ENCODE data around the gene MZT1.

DNA sequence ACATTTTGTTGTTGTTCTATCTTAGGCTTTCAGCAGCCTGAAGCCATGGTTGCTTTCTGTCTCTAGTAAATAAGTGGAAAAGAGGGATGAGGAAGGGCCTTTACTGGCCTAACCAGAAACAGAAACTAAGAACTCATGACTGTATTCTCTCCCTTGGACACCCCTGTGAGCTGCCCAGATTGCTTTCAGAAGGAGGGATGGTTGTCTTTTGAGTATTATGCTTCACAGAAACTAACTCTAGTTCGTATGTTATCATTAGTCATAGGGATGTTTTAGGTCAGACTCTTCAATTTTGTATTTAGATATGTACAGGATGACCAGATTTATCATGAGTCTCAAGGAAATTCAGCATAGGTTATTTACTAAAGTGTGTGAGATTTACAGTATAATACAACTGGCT, 17.8 kb upstream of the MZT1 start:
- TF ChIP-seq CTCF (IDR thresholded peaks at IDR 0.05) (no peak), EZH2 (IDR thresholded peaks at IDR 0.05; ENCODE audit: borderline replicate concordance, insufficient read depth, low read depth, low read length, poor library complexity, severe bottlenecking) (no peak)
